Liver (tissue), 3 donors: ENCODE results near the gene PTPRN2.

ENCODE experiments used
- ATF3 ChIP-seq: IDR thresholded peaks from 2 replicates; pipeline ENCODE4 v1.6.1; 2016; ENCODE audit warnings: antibody characterized with exemption
- CTCF ChIP-seq: fragments of 150-350 bp; IDR thresholded peaks from 2 replicates; pipeline ENCODE4 v1.5.1; 2017; ENCODE audit warnings: improper control_type of control experiment, low read depth, low read length; ENCODE audit not compliant: missing input control
- FOXA1 ChIP-seq: IDR thresholded peaks from 2 replicates; pipeline ENCODE4 v1.6.1; 2016; ENCODE audit warnings: antibody characterized with exemption
- MAX ChIP-seq: IDR thresholded peaks from 2 replicates; pipeline ENCODE4 v1.6.1; 2016; ENCODE audit warnings: antibody characterized with exemption
- RAD21 ChIP-seq, 2 donors: IDR thresholded peaks; 2 replicates each; pipeline ENCODE4 v1.6.1; 2016; ENCODE audit warnings: antibody characterized with exemption in 2 of 2, mild to moderate bottlenecking in 2 of 2
- REST ChIP-seq: IDR thresholded peaks from 2 replicates; pipeline ENCODE4 v1.6.1; 2016; ENCODE audit warnings: antibody characterized with exemption, mild to moderate bottlenecking
- SP1 ChIP-seq: IDR thresholded peaks from 2 replicates; pipeline ENCODE4 v1.6.1; 2018; ENCODE audit warnings: antibody characterized with exemption, mild to moderate bottlenecking
- TAF1 ChIP-seq: conservative IDR thresholded peaks from 2 replicates; pipeline ENCODE4 v1.6.1; 2016; ENCODE audit warnings: antibody characterized with exemption, mild to moderate bottlenecking
- YY1 ChIP-seq: IDR thresholded peaks from 2 replicates; pipeline ENCODE4 v1.6.1; 2016; ENCODE audit warnings: antibody characterized with exemption, mild to moderate bottlenecking
- ZBTB33 ChIP-seq: IDR thresholded peaks from 2 replicates; pipeline ENCODE4 v1.6.1; 2016; ENCODE audit warnings: antibody characterized with exemption
- donor health status: healthy.
- donor health status: healthy.

GRCh38 chr7:158311791-158312190 is 275.8 kb downstream of the PTPRN2 start:
- TF ChIP-seq CTCF (no peak), YY1 (no peak), TAF1 (no peak), MAX (no peak), RAD21 (IDR thresholded peaks at IDR 0.05) (no peak), SP1 (no peak), FOXA1 (no peak), ATF3 (no peak), REST (no peak), ZBTB33 (no peak)
